NK-92 treated with Interleukin-12 subunit alpha and Interleukin-12 subunit beta, amount 100 ng/mL, for 24 hours (cell line): ENCODE measurements around the gene S1PR3.

Source experiments
- DNase-seq: peaks from one replicate; lab custom pipeline; 2025; lab: John Stamatoyannopoulos, UW

The S1PR3 gene

DNA sequence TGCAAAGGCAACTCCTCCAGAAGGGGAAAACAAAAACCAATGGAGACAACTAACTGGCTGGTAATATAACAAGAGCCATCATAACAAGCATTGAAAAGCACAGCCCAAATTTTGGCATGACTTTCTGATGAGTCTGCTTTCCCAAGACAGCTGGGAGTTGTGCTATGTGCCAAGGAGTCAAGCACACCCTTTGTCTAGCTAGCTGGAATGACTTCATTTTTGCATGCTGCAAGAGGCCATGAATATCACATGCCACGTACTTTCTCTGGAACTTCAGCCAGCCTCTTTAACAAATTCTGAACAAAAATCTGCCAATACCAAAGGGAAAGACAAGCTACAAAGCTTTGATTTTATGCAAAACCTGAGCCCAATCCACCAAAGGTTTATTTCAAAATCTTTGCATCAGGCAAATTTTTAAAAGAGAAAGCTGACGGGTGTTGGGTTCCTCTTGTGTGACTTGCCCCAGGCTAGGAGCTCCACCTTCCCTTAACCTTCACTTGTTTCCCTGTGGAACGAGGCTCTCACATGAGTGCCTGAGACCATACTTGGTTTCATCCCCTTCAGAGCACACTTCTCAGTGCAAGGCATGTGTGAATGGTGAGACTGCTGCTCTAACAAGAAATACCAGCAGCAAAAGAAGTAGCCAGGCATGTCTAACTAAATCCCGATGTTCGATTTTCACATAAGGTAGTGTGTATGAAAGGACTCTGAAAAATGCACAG, 47.3 kb downstream of the S1PR3 start:
- no peak for DNase-seq

DNA sequence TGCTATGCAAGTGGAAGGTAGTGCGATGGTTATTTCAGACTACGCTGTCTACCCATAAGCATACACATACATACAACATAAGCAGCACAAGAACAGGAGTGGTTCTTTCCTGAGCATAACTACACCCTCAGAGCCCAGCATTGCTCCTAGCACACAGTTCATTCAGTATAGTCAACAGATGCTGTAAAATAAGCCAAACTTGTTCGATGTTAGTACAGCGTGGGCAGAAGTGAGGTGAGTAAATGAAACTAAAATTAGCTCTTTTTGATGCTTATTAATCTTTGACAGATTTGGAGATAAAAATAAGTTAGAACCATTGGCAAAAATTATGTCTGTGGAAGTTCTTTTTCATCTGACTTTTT, 47.8 kb downstream of the S1PR3 start:
- no peak for DNase-seq

DNA sequence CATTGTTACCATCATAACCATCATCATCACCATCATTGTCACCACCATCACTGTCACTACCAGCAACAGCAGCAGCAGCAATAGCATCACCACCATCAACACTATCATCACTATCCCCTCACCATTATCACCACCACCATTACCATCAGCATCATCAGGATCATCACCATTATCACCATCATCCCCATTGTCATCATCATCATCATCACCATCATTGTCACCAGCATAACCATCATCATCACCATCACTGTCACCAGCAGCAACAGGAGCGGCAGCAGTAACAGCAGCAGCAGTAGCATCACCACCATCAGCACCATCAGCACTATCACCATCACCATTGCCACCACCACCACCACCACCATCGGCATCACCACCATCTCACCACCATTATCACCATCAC, 48.4 kb downstream of the S1PR3 start:
- no peak for DNase-seq

DNA sequence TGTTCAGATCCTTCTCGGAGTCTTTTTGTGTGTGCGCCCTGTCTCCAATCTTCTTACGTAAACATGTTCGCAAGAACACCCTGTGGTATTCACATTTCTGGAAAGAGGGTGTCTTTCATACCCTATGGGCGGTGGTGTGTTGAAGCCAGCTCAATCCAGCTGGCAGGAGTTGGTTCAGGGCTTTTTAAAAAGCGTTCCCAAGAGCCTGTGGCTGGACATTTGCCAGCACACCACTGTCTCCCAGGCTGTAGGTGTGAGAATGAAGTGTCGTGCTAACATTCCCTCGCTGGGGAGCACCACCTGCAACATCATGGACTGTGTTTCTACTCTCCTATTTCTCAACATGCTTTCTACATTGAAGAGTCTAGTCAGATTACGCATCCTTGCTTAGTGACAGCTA, 51.7 kb downstream of the S1PR3 start:
- no peak for DNase-seq

DNA sequence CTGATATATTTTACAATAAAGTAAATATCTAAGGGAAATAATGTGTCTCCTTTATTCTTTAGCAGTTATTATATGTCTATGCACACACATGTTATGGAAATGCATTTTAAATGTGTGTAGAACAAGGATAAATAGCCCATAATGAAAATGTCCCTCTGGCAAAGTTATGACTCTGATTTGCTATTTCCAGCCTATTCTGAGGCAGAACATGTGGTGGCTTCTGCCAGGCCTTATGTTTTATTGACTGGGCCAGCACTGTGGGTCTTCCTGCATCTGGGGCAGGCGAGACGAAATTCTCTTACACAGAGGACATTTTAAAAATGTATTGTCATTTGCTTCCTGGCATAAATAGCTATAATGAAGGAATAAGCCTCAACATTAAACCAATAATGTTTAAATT, 52.8 kb downstream of the S1PR3 start:
- DNase-seq: no peak

DNA sequence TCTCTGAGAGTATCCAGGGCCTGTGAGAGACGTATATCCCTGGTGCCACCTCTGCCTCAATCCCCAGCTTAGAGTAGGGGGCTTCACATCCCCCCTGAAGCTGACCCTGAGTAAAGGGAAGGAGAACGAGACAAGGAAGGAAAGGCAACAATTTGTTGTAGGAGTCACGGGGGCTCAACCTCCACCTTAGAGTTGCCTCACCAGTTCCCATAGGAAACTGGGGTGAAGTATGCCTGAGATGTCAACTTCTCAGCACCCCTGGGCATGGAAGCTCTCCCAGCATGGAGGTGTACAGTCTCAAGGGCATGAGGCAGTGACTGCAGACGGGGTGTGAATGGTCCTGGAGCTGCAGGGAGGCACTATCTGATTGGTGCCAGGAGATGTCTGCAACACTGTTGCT, 53.6 kb downstream of the S1PR3 start:
- no peak for DNase-seq

DNA sequence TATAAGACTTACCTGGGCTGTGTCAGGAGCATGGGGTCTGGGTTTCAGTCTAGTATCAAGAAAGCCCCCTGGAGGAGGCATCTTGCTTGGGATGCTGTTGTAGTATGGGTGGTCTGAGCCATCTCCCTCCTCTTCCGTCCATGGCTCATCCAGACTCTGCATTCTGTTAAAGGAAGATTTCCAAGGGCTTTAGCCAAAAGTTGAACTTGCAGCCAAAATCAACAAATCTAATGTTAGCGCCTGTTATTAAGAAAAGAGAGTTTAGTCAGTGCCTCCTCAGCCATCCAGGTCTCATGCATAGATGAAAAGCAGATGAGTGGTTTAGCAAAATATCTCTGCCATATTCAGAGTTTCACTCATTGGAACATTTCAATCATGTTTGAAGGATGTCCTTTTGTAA, 55.6 kb downstream of the S1PR3 start:
- DNase-seq: no peak

DNA sequence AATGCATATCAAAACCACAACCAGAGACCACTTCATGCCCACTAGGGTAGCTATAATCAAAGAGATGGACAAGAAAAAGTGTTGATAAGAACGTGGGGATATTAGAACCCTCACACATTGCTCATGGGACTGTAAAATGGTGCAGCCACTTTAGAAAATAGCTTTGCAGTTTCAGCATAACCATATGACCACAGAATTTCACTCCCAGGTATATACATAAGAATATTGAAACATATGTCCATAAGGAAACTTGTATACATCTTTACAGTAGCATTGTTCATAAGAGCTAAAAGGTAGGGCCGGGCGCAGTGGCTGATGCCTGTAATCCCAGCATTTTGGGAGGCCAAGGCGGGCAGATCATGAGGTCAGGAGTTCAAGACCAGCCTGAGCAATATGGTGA, 56.4 kb downstream of the S1PR3 start:
- no peak for DNase-seq

DNA sequence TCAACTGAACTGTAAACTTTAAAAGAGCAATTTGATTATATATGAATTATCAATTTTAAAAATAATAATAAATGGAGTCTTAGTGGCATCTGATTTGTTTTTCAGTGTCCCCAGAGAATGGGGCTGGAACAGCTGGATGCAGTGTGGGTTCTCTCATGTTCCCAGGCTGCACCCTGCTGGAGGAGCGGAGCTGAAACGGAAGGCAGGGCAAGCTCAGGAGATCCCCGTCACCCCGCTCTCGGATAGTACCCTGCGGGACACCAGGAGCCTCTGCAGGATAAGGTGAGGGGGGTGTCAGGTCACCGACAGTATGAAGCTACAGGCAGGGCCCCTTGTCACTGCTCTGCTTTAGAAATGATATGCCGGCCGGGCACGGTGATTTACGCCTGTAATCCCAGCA, 57.3 kb downstream of the S1PR3 start:
- DNase-seq: no peak

DNA sequence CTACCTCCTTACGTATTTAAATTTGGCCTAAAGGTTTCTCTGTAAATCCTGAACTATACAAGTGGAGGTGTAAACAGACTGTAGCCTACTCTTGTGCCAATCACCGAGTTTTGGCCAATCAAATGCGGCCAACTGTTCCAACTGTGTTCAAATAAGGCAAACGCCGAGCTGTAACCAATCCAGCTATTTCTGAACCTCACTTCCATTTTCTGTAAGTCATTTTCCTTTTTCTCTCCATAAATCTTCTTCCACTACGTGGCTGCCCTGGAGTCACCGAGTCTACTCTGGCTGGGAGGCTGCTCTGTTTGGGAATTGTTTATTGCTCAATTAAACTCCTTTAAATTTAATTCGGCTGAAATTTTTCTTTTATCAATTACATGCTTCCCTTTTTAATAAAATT, 58.4 kb downstream of the S1PR3 start:
- DNase-seq: no peak

DNA sequence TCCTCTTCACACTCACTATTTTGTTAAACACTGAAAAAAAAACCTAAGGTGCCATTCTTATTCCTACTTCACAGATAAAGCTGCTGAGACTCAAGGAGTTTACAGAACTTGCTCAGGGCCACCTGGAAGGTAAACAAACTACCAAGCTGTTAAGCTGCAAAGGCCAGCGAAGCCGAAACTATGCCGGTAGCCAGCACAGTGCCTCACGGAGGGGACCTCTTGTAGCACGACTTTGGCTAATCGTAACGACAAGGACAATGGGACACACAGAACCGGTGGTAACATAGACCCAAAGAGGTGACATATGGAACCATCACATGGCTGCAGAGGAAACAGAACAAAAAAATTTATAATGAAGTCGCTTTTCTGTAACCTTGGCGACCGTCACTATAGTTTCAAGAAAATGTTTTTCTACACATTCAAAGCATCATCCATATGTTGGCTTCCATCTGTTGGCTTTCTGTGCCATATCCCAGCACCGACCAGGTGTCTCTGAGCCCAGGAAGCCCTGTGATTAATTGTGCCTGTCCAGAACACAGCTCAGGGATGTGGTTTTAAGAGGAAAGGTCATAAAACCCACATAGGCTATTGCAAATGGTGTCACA, 60.3 kb downstream of the S1PR3 start:
- DNase-seq: no peak

DNA sequence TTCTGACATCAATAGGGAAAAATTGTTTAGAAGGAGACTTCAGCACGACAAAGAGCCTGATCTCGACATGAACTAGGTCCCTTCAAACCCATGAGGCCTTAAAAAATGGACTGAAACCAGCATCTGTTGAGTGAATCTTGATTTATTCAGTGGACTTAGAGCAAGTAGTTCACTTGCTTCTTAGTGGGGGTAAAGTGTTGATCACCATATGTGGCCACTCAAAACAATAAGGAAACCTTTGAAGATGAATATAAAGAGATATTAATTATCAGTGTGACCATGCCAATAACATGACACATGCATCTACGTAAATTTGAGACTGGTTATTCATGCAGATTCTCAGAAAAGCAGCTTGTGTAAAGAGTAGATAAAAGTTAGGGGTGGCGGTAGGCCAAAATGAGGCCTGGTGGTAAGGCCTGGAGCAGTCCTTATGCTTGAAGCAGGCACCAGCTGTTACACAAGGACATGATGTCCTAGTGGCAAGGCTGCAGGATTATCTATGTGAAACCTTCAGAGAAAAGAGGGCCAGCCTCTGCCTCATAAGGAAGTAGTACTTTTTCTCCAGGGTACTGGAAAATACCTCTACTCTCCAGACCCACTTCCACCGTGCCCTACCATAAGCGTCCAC, 61.3 kb downstream of the S1PR3 start:
- no peak for DNase-seq

DNA sequence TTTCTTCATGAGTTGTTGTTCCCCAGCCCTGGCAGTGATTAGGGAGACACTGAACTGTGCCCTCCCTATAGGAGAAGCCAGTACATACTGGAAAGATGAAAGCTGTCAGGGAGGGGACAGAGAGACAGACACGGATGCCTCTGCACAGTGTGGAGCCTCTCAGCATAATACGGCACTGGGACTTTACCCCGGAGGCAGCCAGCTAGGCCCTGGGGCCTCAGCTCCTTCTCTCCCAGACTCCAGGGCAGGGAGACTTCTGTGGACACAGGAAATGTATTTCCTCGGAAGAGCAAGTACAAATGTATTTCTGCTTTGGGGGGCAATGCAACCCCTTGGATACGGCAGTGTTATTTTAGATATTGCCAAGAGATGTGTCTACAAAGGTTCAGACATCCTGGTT, 62.0 kb downstream of the S1PR3 start:
- no peak for DNase-seq
